Activated CD8-positive, alpha-beta T cell treated with anti-CD3 and anti-CD28 coated beads for 36 hours (primary cell): ENCODE results near the gene MIA. TPM values are rescaled to one million over a fixed set of nuclear protein-coding genes. Genes with fewer than 3 reads are reported as not detected.

Experiments
- ATAC-seq: fragments of 200-7000 bp; cut with Tn5 transposase; one replicate; pipeline ENCODE4 v1.10.0; 2021; ENCODE audit warnings: mild to moderate bottlenecking, moderate library complexity
- CTCF ChIA-PET: fragments of 350-600 bp; sonication (Branson Sonifier 250); formaldehyde crosslinking; loops from one replicate; lab custom pipeline; 2021; ENCODE audit warnings: antibody characterized with exemption; lab: Charles Lee
- POLR2A ChIA-PET: fragments of 350-600 bp; sonication (Branson Sonifier 250); formaldehyde crosslinking; loops from one replicate; lab custom pipeline; 2021; ENCODE audit warnings: antibody characterized with exemption; lab: Charles Lee
- DNase-seq: peaks from one replicate; pipeline ENCODE4 v3.0.0-alpha.2; 2020
- H3K27ac Mint-ChIP-seq: one replicate; pipeline ENCODE4 v1.8.0; 2021; ENCODE audit warnings: mild to moderate bottlenecking, mixed read lengths
- H3K27me3 Mint-ChIP-seq: one replicate; pipeline ENCODE4 v1.8.0; 2021; ENCODE audit warnings: mixed read lengths
- H3K36me3 Mint-ChIP-seq: one replicate; pipeline ENCODE4 v1.8.0; 2021; ENCODE audit warnings: low read depth, mixed read lengths
- H3K4me1 Mint-ChIP-seq: one replicate; pipeline ENCODE4 v1.8.0; 2021; ENCODE audit warnings: low read depth, mixed read lengths
- H3K4me3 Mint-ChIP-seq: one replicate; pipeline ENCODE4 v1.8.0; 2021; ENCODE audit warnings: mild to moderate bottlenecking, moderate library complexity, mixed read lengths
- H3K9me3 Mint-ChIP-seq: one replicate; pipeline ENCODE4 v1.8.0; 2021; ENCODE audit warnings: mixed read lengths
- intact Hi-C: fragments of 100-400 bp; cut with micrococcal nuclease; formaldehyde crosslinking; loops from one replicate; pipeline ENCODE4 v1.10.0; 2022
- total RNA-seq, 2 experiments: library from RNA; stranded (reverse); gene quantifications; one replicate each; pipeline ENCODE4 v1.2.3, GENCODE V29; 2021
- TF ChIP-seq, protein P1 (sequence below): fragments of 200-600 bp; IDR thresholded peaks from one replicate; pipeline ENCODE4 v1.8.0; 2022; ENCODE audit warnings: antibody characterized with exemption, mild to moderate bottlenecking

The MIA gene
- total RNA-seq, 2 experiments from 2014 or later: not detected

DNA sequence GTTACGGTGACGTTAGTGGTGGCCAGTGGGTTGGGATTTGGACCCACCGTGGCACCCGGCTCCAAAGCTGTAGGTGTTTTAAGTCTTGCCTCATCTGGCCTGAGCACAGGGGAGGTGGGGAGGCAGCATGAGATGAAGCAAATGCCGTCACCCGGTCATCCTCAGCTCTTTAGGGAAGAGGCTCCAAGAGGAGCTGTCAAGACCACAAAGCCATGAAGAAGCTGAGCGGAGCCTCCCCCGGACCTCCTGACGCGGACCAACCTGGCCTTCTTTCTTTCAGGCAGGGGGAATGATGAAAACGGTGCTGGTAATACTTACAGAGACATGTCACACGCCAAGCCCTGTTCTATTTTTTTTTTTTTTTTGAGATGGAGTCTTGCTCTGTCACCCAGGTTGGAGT lies 32.4 kb upstream of the MIA start:
- intact Hi-C loops: no loop called here
- no peaks in the 10 kb centered on the region for H3K4me1 Mint-ChIP-seq
- H3K27ac Mint-ChIP-seq: no peak overlapping the region
- H3K36me3 Mint-ChIP-seq: no peaks in the 10 kb centered on the region
- no peak overlapping the region for H3K4me3 Mint-ChIP-seq
- ChIA-PET CTCF (interaction anchor here (1.3 to 1.7 kb wide), 3 partner anchors 9 to 65 kb away, joined by 3 to 7 read pairs (median 5); no protein-coding TSS in a partner anchor), POLR2A (interaction anchor here (0.6 kb wide), 1 partner anchor 1164 kb away, joined by 3 read pairs; no protein-coding TSS in a partner anchor)
- ATAC-seq: no peak
- H3K27me3 Mint-ChIP-seq: no peaks in the 10 kb centered on the region
- TF ChIP-seq, protein P1, sequence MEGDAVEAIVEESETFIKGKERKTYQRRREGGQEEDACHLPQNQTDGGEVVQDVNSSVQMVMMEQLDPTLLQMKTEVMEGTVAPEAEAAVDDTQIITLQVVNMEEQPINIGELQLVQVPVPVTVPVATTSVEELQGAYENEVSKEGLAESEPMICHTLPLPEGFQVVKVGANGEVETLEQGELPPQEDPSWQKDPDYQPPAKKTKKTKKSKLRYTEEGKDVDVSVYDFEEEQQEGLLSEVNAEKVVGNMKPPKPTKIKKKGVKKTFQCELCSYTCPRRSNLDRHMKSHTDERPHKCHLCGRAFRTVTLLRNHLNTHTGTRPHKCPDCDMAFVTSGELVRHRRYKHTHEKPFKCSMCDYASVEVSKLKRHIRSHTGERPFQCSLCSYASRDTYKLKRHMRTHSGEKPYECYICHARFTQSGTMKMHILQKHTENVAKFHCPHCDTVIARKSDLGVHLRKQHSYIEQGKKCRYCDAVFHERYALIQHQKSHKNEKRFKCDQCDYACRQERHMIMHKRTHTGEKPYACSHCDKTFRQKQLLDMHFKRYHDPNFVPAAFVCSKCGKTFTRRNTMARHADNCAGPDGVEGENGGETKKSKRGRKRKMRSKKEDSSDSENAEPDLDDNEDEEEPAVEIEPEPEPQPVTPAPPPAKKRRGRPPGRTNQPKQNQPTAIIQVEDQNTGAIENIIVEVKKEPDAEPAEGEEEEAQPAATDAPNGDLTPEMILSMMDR: no peak
- no peak for DNase-seq
- H3K9me3 Mint-ChIP-seq: no peaks in the 10 kb centered on the region

DNA sequence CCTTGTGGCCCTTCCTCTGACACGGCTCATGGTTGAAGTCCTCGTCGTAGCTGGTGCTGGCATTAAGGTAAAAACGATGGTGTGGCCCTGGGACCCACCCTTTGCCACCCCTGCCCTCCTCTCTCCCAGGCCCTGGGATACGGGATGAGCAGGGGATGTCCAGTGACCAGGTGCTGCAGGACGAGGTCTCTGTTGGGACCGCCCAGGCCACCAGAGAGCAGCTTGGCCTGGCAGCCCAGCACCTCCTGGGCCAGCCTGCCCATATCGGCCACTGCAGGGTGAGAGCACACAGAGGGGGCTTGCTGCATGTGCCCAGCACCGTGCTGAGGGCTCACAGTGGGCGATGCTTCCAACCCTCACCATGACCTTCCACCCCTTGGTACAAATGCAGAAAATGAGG lies 31.4 kb upstream of the MIA start:
- no peaks in the 10 kb centered on the region for H3K27me3 Mint-ChIP-seq
- H3K4me1 Mint-ChIP-seq: peaks cover 5% of the 10 kb centered on the region
- no peak for DNase-seq
- no peaks in the 10 kb centered on the region for H3K9me3 Mint-ChIP-seq
- CTCF ChIA-PET: interaction anchor here (0.6 to 1.7 kb wide), 4 partner anchors 10 to 86 kb away, joined by 3 to 5 read pairs (median 4); no protein-coding TSS in a partner anchor
- POLR2A ChIA-PET: interaction anchor here (0.6 to 2.2 kb wide), 3 partner anchors 42 to 81 kb away, joined by 3 to 7 read pairs (median 3); no protein-coding TSS in a partner anchor
- H3K36me3 Mint-ChIP-seq: no peaks in the 10 kb centered on the region
- H3K27ac Mint-ChIP-seq: no peak overlapping the region
- TF ChIP-seq, protein P1: no peak
- ATAC-seq: no peak
- H3K4me3 Mint-ChIP-seq: no peak overlapping the region
- intact Hi-C loops: no loop called here

DNA sequence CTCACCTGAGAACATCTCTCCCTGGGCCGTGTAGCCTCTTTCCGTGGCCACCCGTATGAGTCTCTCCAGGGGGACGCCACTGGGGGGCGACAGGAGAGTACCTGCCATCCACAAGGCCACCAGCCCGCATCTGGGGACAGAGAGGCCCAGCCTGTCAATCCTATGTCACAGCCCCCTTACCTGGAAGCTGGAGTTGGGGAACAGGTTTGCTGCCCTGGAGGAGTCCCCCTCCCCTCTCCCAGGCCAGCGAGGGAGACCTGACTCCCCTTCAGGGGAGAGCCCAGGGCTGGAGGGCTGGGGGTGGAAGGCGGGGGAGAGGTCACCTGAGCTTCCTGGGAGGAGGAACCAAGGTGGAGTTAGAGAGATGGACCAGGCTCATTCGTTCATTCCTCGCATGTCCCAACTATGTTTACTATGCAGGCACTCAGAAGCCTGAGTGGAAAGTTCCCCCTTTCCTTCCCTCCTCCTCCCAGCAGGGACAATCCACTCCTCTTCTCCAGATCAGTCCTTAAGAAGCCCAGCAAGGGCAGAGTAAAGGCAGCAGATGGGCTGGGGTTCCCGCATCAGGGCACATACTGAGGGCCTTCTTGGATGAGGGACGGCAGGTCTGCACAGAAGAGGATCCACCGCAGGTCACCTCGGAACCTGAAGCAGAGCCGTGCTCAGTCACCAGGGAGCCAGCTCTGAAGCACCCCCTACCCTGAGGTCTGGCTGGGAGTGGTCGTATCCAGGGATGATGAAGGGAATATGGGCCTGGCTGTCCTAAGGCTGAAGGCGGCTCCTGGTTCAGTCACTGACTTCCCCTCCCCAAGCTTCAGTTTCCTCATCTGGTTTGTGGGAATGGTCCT lies 30.5 kb upstream of the MIA start:
- ATAC-seq (peak; percentile 85), DNase-seq (peak; percentile 73)
- no peak overlapping the region for H3K27ac Mint-ChIP-seq
- POLR2A ChIA-PET: interaction anchor here (0.6 to 2.2 kb wide), 6 partner anchors 9 to 82 kb away, joined by 3 to 7 read pairs (median 4); partner anchors contain the start of gene RAB4B
- no peaks in the 10 kb centered on the region for H3K9me3 Mint-ChIP-seq
- TF ChIP-seq, protein P1: peak; percentile 42
- no peaks in the 10 kb centered on the region for H3K36me3 Mint-ChIP-seq
- CTCF ChIA-PET: interaction anchor here (0.6 to 1.7 kb wide), 6 partner anchors 10 to 87 kb away, joined by 3 to 5 read pairs (median 4); no protein-coding TSS in a partner anchor
- H3K27me3 Mint-ChIP-seq: no peaks in the 10 kb centered on the region
- peaks cover 9% of the 10 kb centered on the region for H3K4me1 Mint-ChIP-seq
- H3K4me3 Mint-ChIP-seq: no peak overlapping the region
- intact Hi-C loops: no loop called here

DNA sequence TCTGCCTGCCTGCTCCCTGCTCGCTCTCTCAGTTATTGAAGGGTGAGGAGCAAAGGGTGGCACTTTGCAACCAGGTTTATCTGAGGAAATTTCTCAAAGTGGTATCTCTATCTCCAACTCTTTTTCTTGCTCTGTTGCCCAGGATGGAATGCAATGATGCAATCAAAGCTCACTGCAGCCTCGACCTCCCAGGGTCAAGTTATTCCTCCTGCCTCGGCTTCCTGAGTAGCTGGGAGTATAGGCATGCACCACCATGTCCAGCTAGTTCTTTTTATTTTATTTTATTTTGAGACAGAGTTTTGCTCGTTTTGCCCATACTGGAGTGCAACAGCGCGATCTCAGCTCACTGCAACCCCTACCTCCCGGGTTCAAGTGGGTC lies 29.9 kb upstream of the MIA start:
- DNase-seq: no peak
- no peak for ATAC-seq
- H3K36me3 Mint-ChIP-seq: peaks cover 5% of the 10 kb centered on the region
- no peaks in the 10 kb centered on the region for H3K27me3 Mint-ChIP-seq
- no peak overlapping the region for H3K4me3 Mint-ChIP-seq
- intact Hi-C loops: no loop called here
- H3K27ac Mint-ChIP-seq: no peak overlapping the region
- no peaks in the 10 kb centered on the region for H3K9me3 Mint-ChIP-seq
- CTCF ChIA-PET: interaction anchor here (1.7 kb wide), 2 partner anchors 61 to 74 kb away, joined by 4 read pairs; no protein-coding TSS in a partner anchor
- POLR2A ChIA-PET: interaction anchor here (0.6 to 2.2 kb wide), 5 partner anchors 8 to 83 kb away, joined by 3 to 7 read pairs (median 4); partner anchors contain the start of gene RAB4B
- TF ChIP-seq, protein P1: no peak
- H3K4me1 Mint-ChIP-seq: peaks cover 15% of the 10 kb centered on the region
